ENCODE data around the gene WNT8B. TPM values are rescaled to one million over a fixed set of nuclear protein-coding genes. Genes with fewer than 3 reads are reported as not detected.

The WNT8B gene
- total RNA-seq: not detected in 2 replicates

DNA sequence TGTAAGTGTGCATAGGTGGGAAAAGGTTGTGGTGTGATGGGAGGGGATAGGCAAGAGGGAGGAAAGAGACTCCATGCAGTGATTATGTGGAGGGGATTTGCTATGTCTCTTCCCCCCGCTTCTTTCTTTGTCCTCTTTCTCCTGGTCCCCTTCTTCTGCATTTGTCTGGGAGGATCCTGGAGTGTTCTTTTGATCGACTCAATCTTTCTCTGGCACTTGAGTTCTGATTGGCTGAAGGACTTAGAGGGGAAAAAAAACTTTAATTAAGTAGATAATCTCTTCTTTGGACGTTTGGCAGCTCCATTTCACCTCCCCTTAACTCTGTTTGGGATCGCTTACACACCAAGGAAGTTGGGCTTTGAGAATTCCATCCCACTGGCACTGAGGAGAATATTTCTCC is at the start of gene WNT8B:
Gene WNT8B, plus strand, starts transcription at position 301 of the 400 bp plus-strand sequence. CDS start 160 bp downstream, outside the sequence.

DNA sequence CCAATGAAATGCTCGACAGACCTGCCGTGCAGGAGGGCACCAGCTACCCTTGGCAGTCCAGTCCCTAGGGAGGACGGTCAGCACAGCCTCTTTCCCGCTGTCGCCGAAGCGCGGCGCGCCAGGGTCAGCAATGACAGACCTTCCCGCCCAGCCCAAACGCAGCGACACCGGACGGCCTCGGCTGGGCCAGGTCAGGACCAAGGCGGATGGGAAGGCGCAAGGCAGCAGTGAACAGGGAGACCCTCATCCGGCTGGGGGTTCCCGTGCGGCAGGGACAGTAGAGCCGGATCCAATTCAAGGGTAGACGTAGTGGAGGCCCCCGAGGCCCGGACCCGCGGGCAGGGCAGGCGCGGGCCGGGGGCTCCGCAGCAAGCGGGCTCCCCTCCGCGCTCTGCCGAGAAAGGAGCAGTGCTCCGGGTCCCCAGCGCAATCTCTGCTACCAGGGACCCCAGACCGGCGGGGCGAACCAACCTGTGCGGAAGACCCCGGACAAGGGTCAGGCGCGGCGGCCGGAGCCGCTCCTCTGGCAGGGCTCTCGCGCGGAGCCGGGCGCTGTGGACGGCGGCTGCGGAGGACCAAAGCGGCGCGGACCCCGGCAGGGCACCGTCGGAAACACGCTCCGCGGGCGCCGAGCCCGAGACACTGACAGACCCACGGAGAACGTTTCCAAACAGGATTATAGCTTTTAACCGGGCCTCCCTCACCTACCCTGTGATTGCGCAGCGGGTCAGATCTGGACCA is 56.7 kb downstream of the WNT8B start, which contains the start of gene SEC31B:
Gene SEC31B, minus strand, starts transcription at position 551 of the 741 bp plus-strand sequence. CDS start 2,909 bp downstream, outside the sequence.

GRCh38 chr10:100529475-100530298 is 66.9 kb downstream of the WNT8B start, which contains the start of gene NDUFB8:
Gene NDUFB8, minus strand, starts transcription at chr10:100529871. Its CDS starts 20 bp downstream, at chr10:100529851.

Other genes starting within 250 kb of the WNT8B start
- gene CHUK, start 233.4 kb upstream of the WNT8B start, total RNA-seq: 14.3 and 20.7 TPM in 2 replicates
- gene CWF19L1, start 195.4 kb upstream of the WNT8B start, total RNA-seq: 20.9 and 37.1 TPM in 2 replicates
- gene BLOC1S2, start 176.3 kb upstream of the WNT8B start, total RNA-seq: 26.0 and 44.8 TPM in 2 replicates
- gene PKD2L1, start 132.8 kb upstream of the WNT8B start, total RNA-seq: 0.37 TPM in 1 of 2 replicates, not detected in the other
- gene SCD, start 115.8 kb upstream of the WNT8B start, total RNA-seq: 384 and 644 TPM in 2 replicates
- 2.0 and 2.2 TPM in 2 replicates for gene SEC31B, start 56.9 kb downstream of the WNT8B start, total RNA-seq
- 108 and 122 TPM in 2 replicates for gene NDUFB8, start 66.9 kb downstream of the WNT8B start, total RNA-seq
- gene HIF1AN, start 72.9 kb downstream of the WNT8B start, total RNA-seq: 7.3 and 11.5 TPM in 2 replicates